HG03064 (cell line): ENCODE results near the gene GNG8.

ENCODE experiments used
- ATAC-seq: cut with Tn5 transposase; IDR thresholded peaks from one replicate; pipeline ENCODE4 v1.9.1; 2021; ENCODE audit warnings: low read depth; ENCODE audit not compliant: unreplicated experiment

The GNG8 gene

DNA sequence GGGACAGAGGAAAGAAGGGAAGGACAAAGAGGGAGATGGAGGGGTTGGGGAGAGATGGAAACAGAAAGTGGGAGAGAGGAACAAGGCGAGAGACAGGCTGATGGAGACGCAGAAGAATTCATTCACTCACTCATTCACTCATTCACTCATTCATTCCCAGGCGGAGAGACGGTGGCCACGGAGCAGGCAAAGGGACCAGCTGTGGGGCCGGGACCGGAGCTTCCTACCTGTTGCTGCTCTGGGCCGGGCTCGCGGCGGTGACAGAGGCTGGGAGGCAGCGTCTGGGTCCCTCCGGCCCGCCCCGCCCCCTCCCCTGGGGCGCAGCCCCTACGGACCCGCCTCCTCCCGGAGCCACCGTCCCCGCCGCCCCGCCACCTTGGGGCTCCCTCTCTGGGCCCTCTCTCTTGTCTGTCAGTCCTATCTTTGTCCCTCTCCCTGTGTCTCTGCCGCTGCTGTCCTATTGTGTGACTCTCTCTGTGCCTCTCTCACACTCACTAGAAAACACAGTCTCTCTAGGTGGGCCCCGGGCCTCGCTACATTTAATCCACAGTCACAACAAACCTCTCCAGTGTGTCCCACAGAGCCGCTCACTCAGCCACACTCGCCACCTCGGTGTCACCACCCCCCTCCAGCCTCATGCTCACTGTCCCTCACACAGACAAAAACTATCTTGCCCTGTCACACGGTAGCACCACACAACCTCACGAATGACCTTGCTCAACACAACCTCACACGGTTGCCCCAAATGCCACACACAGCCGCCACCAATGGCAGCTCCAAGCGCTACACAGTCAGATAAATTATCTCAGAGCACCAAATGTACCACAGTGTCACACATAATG lies at the start of gene GNG8:
GNG8 (minus strand) TSS at position 283 of the 842 bp plus-strand sequence. CDS start 1,520 bp downstream, outside the sequence.
- no peak for ATAC-seq

DNA sequence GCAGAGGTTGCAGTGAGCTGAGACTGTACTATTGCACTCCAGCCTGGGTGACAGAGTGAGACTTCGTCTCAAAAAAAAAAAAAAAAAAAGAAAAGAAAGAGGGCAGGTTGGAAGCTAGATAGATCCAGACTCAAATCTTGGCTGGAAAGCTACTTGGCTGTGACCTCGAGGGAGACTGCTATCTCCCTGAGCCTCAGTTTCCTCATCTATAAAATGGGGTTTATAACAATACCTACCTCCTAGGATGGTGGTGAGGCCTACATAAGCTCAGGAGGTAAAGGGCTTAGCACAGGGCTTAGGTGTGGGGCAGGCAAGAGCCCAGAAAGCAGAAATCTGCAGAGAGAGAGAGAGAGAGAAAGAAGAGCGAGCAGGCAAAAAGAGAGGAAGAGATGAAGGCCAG lies 49.2 kb upstream of the GNG8 start:
- ATAC-seq, result no peak

DNA sequence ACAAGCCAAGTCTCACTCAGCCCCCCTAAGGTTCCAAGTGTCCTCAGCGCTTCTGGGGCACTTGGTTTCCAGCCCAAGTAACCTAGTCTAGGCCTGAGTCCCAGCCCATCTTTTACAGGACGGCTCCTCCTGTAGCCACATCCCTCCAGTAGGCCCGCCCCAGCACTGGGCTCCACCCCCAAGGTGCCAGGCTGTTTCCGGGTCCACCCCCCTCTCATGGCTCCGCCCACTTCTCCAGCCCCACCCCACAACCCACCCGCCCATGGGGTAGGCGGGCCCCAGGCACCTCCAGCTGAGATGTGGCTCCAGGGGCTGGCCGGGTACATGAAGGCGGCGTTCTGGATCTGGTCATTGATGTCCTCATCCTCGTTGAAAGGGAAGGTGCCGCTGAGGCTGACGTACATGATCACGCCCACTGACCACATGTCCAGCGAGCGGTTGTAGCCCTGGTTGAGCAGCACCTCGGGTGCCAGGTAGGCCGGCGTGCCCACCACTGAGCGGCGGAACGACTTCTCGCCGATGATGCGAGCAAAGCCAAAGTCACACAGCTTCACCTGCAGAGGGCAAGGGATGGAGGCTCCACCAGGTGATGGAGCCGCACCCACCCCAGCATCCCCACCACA lies 42.2 kb upstream of the GNG8 start:
- ATAC-seq, result no peak

DNA sequence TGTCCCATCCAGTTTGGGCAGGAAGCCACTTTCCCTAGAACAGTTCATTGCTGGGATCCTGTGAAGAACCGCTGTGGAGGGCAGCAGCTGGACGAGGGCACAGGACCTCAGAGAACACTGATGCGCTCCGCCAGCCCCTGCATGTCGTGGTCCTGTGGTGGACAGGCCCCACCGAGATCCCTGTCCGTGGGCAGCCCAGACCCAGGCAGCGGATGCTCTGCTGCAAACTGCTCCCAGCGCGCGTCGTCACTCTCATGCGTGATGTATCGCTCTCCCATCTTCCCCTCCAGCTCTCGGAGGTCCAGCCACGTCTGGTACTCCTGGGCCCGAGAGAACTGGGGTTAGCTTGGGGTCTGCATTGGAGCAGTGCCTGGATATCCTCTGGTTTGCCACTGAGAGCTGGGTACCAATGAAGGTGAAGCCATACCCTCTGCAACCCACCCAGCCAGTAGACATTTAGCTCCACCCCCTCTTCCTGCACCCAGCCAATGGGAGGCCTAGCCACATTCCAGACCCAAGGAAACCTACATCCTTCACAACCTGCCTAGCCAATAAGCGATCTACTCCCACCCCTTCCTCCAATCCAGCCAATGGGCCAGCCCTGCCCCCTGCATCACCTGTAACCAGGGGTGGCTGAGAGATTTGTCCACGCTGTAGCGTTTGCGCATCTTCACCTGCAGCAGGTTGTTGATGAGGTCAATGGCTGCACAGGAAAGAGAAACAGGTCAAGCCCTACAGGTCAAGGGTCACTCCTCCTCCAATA lies 38.6 kb upstream of the GNG8 start:
- no peak for ATAC-seq

DNA sequence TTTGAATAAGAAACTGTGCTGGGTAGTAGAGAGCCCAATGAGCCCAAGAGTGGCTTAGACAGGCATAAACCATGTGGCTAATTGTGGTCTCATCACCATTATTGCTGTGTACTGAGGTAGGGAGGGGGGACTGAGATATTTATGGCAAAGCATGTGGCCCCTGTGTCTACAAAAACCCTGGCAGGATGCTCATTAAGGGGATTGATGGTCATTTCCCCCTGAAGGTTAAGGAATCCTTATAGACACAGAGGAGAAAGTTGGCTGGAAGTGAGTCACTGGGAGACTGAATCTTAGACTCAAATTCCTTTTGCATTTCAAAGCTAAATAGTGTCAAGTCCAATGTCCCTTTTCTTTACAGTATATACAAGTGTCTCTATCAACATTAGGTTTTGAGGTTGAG lies 34.8 kb upstream of the GNG8 start:
- ATAC-seq, result no peak

DNA sequence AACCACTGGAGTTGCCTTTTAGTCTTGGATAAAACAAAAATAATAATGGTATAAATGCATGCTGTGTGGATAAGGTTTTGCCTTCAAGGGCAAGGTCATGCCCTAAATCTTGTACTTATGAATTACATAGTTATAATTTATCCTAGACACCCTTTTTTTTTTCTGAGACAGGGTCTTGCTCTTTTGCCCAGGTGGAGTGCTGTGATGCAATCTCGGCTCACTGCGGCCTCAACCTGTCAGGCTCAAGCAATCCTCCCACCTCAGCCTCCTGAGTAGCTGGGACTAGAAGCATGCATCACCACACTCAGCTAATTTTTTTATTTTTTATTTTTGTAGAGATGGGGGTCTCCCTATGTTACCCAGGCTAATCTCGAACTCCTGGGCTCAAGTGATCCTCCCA lies 32.7 kb upstream of the GNG8 start:
- ATAC-seq, result no peak

DNA sequence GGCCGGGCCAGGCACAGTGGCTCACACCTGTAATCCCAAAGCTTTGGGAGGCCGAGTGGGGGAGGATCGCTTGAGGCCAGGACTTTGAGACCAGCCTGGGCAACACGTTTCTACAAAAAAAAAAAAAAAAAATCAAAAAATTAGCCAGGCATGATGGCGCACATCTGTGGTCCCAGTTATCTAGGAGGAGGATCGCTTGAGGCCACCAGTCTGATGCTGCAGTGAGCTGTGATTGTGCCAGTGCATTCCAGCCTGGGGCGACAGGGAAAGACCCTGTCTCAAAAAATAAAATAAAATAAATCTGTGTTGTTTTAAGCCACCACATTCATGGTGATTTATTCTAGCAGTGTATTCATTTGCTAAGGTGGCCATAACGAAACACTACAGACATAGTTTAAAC lies 29.1 kb upstream of the GNG8 start:
- ATAC-seq, result no peak

DNA sequence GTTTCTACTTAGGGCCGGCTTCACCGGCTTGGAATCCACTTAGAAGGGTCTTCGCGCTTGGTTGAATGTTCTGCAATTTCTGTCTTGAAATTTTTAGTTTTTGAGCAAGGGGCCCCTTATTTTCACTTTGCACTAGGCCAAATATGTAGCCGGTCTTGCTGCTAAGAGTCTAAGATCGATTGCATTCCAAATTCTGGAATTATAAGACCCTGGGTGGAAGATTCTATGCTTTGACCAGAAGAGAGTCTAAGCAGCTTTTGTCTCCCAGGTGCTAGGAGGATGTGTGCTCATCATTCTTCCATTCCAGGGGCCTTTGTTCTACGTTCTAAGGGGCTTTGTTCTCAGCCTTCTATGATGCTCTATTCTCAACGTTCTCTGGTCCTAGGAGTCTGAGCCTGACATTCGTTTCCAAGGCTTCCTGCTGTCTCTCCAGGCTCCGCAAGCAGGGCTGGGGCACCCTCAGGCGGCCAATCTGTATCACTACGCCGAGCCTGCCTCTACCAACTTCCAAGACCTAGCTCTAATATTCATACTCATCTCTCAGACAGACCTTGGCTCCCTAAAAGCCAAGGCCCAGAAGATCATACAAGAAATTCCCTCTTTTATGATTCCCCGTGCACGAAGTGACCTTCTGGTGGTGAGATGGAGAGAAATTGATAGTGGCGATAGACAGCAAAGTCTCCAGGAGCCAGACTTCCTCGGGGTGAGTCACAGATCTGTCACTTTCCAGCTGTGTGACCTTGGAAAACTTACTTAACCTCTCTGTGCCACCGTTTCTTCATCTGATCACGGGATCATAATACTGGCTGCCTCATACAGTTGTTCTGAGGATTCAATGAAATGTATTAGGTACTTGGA lies 26.0 kb upstream of the GNG8 start:
- peak; percentile 42 for ATAC-seq

DNA sequence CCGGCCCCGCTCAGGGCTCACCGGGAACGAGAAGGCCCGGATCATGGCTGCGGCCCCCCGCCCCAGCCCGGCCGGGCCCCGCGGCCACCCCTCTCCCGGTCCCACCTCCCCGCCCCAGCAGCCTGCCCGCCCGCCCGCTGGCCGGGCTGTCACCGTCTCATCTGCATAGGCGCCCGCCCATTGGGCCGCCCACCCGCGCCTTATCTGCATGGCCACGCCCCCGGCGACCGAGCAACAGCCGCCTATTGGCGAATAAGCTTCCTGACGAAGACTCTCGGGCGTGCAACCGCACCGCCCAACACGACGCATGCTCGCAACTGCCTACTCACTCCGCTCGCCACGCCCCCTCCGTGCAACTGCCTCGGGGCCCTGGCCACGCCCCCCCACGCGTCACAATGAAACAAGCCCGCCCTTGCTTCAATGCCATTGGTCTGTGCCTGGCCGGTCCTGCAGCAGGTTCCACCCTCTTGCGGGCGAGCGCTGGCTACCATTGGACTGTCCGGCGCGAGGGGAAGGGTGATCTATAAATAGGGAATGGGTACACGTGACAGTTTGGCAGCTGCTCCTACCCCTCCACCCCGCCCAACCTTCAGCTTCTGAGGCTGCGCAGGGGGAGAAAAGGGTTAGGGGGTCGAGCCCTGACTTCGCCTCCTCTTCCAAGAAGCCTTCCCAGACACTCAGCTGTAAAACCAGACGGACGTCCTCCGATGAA lies 25.2 kb upstream of the GNG8 start, which contains the start of gene DACT3:
DACT3 (minus strand) TSS at position 163 of the 712 bp plus-strand sequence; CDS start at position 45, 118 bp downstream.
- ATAC-seq, result peak; percentile 84

DNA sequence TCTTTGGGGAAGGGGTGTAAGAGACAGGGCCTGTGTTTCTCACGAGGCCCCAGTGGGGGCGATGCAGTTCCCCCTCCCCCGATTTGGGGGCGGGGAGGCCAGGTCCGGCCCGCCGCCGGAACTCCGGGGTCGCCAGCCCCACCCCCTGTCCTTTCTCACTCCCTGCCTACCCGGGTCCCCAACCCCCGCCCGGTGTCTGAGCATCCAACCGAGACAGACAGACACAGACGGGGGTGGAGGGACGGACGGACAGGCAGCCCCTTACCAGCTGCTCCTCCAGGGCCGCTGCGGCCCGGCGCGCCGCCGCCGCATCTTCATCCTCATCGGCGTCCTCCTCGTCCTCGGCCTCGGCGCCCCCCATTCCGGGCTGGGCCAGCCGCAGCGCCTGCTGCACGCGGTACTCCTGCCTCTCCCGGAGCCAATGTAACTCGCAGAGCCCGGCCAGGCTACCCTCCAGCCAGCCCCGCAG lies 24.6 kb upstream of the GNG8 start:
- ATAC-seq, result no peak

DNA sequence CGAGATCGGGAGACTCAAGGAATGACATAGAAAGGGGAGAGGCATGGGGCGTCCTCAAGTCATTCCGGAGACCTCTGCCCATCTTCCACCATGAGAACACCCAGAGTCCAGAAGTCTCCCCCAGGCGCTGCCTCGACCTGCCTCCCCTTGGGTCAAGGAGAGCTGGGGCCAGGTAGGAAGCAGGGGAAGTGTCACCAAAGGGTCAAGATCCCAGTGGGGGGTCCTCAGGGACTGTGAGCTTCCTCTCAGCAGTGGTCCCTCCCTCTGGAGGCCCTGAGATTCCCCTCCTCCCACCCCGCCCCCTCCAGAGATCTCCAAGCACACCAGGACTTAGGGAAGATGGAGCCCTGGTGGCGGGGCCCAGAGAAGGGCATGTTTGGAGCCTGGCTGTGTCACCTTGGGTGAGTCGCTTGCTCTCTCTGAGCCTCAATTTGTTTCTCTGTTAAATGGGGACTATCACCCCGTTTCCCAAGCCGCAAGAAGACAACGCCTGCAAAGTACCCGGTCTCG lies 24.1 kb upstream of the GNG8 start:
- no peak for ATAC-seq

DNA sequence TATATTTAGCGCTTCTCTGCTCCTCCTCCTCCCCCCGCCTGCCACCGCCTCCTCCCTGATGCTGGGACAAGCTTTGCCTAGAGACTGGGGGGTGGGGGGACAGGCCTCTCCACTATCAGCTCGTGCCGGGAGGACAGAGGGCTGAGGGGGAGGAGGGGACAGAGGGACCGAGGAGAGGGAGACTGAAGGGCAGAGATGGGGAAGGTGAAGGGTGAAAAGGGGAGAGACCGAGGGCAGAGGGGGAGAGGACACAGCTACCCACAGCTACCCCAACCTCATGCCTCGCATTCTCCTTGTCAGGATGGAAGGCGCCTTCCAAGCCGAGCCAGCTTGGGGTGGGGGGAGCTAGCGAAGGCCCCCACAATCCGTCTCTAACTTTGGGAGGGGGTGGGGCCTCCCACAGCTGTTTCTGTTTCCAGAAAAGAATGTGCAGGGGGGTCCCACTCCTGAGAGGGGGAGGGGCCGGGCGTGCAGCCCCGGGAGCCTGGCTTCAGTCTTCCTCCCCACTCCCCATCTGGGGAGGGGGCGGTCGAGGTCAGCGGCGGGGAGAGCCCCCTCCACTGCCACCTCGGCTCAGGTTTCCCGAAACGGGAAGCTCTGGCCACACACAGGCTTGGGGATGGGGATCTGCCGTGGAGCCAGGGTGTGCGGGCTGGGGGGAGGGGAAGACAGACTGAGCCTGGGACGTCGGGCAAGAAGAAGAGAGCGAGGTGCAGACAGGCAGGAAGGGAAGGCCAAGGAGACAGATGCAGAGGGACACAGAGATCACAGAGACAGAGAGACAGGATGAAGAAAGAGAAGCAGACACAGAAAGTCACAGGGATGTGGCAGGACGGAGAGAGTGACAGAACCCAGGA lies 23.4 kb upstream of the GNG8 start:
- ATAC-seq, result no peak

DNA sequence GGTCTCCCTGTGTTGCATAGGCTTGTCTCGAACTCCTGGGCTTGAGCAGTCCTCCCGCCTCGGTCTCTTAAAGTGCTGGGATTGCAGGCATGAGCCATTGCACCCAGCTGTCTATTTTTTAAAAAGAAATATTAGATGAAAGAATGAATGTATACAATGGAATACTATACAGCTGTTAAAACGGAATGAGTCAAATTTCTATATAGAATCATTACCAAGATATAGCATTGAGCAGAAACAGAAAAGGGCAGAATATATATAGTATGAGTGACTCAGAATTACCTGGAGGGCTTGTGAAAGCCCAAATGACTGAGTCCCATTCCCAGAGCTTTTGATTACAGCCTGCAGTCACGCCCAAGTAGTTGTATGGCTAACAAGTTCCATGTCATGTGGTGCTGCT lies 20.5 kb upstream of the GNG8 start:
- no peak for ATAC-seq

DNA sequence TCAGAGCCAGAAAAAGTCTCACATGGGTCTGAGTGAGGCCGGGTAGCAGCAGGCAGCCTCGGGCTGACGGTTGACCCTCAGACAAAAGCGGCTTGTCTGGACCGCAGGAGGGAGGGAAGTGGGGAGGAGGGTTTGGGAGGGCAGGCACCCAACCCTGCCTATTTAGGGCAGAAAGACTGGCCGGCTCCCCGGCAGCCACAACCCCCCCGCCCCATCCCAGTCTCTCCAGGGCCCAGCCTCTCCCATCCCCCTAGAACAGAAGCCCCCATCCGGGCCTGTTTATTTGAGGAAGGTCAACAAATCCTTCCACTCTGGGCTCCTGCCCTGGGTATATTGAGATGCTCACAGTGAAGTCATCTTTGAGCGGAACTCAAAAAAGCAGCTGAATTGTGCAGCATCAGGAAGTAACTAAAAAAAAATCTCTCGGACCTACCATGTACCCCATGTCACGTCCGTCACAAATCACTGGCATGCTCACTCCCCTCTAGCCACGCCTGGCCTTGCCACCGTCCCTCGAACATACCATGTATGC lies 18.7 kb upstream of the GNG8 start:
- no peak for ATAC-seq

DNA sequence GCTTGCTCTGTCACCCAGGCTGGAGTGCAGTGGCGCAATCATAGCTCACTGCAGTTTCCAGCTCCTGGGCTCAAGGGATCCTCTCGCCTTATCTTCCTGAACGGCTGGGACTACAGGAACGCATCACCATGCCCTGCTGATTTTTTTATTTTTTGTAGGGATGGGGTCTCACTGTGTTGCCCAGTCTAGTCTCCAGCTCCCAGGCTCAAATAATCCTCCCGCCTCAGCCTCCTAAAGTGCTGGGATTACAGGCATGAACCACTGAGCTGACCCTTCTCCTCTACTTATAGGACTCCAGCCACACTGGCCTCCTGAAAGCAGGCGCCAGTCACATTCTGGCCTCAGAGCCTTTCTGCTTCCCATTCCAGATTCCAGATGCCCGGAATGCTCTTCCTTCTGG lies 14.4 kb upstream of the GNG8 start:
- no peak for ATAC-seq

DNA sequence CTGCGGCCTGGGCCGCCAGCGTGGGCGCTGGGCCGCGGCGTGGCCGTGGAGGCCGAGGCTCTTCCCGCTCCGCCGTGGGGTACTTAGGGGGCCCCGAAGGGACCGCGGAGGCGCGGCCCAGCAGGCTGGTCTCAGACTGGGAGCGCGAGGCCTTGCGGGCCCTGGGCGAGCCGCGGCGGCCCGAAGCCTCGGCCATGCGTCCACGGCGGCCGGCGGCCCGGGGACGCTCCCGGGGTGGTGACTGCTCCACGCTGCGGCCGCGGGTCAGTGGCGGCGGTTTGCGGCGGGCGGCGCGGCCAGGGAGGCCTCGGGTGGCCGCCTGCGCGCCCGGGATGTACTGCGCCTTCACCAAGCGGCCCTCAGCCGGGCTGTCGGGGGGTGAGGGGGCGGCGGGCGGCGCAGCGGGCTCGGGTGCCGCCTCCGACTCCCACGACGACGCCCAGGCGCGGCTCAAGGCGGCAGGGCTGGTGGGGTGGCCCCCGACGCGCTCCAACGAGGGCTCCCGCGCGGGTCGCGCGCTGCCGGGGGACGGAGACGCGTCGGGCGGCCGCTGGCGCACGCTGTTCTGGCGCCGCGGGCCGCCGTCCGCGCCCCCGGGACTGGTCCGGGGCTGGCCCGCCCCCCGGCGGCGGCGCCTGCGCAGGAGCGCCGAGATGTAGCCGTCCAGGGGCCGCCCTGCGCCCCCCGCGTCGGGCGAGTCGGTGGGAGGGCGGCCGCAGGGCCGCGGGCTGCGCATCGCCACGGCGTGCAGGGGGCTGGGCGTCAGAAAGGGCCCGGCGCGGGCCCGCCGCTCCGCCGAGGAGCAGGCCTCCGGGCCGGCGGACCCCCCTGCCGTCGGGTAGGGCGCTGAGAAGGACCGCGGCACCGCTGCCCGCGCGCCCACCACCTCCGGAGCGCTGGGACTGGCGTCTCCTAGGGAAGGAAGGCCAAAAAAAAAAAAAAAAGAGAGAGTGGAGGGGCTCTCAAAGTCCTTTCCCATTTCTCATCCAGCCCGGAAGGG lies 13.3 kb upstream of the GNG8 start:
- ATAC-seq, result no peak
